NCI-H226 (cell line): ENCODE measurements around the gene AKR1A1.
"Not testable (repeated sequence)": the region's sequence is repeated elsewhere in the genome, so short reads cannot be mapped to it uniquely, and the experiment has no call there.

Experiments
- DNase-seq: peaks from one replicate; pipeline ENCODE4 v3.0.0-alpha.2; 2015

The AKR1A1 gene

DNA sequence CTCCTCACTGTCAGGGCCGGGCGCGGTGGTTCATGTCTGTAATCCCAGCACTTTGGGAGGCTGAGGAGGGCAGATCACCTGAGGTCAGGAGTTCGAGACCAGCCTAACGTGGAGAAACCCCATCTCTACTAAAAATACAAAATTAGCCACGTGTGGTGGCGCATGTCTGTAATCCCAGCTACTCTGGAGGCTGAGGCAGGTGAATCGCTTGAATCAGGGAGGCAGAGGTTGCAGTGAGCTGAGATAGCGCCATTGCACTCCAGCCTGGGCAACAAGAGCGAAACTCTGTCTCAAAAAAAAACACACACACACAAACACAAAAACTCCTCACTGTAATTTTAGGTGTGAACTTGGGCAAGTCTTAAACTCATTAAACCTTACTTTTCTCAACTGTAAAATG is 26.7 kb upstream of the AKR1A1 start:
- DNase-seq = not testable (repeated sequence)

DNA sequence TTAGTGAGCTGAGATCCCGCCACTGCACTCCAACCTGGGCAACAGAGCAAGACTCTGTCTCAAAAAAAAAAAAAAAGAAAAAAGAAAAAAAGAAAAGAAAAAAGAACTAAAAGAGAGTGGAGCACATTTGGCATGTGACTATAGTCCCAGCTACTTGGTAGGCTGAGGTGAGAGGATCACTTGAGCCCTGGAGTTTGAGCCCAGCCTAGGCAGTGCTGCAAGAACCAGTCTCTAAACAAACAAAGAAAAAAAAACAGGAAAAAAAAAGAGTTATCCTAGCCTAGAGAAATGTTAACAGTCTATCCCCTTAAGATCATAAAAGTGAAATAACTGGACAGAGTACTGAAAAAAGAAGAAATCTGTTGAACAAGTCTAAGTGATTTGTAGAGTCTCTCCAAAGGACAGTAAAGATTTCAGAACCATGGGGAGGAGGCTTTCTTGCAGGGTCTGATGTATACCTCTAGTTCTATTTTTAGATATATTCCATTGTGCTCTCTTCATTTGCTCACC is 24.4 kb upstream of the AKR1A1 start:
- no peak for DNase-seq

DNA sequence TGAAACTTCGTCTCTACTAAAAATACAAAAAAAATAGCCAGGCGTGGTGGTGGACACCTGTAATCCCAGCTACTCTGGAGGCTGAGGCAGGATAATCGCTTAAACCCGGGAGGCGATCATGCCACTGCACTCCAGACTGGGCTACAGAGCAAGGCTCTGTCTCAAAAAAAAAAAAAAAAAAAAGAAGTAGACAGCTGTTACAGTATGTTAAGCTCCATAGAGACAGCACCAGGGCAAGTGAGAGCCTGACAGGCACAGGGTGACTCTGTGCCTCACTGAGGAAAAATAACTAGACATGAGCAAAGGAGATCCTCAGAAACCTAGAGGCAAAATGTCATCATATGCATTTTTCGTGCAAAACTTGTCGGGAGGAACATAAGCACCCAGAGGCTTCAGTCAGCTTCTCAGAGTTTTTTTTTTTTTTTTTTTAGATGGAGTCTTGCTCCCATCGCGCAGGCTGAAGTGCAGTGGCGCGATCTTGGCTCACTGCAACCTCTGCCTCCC is 19.9 kb upstream of the AKR1A1 start:
- DNase-seq = no peak

DNA sequence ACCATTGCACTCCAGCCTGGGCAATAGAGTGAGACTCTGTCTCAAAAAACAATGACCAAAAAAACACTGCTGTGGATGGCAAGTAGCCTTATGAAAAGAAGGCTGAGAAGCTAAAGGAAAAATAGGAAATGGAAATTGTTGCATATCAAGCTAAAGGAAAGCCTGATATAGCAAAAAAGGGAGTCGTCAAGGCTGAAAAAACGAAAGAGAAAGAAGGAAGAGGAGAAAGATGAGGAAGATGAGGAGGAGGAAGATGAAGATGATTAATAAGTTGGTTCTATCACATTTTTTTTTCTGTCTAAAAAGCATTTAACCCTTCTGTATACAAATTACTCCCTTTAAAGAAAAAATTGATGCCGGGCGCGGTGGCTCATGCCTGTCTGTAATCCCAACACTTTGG is 18.8 kb upstream of the AKR1A1 start:
- DNase-seq = no peak

DNA sequence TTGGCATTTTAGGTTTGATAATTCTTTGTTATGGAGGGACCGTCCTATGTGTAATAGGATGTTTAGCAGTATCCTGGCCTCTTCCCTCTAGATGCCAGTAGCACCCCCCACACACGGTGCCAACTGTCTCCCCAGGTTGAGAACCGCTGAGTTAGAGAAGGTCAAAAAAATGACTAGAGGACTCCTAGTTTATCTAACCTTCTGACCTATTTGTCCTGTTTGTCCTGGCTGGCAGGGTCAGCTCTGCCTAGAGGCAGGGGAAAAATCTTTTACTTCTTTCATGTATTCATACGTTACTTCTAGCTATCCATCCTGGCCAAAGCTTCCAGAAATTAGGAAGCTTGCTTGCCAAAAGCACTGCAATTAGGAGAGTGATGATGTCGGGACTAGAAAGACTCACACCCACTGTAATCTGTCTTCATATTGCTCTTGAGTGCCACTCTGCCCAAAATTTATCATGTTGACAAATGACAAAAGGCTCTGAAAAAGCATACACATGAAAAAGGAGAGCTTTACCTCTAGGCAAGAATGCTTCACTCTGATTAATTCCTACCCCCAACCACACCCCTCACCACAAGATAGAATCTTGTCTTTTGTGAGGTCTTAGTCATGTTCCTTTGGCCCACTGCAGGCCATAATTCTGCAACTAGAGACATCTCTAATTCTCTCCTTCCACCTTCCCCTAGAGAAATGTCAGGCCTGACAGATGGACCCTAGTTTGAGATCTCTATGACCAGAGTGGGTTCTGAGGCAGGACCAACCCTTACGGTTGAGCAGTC is 14.4 kb upstream of the AKR1A1 start:
- no peak for DNase-seq

DNA sequence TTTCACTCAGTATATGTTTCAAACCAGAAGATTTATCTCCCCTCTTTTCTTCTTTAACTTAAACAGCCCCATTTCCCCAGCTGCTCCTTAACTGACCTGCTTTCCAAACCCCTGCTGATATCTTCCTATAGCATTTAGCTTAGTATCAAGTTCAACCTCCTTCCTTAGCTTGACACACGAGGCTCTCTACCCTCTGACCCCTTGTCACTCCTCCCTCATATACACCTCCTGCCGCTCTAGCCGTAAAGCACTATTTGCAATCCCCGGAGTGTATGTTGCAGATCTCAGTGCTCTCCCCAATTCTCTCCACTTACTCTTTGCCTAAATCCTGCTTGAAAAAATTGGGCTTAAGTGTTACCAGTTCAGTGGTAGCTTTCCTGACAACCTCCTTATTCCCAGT is 13.7 kb upstream of the AKR1A1 start:
- no peak for DNase-seq

DNA sequence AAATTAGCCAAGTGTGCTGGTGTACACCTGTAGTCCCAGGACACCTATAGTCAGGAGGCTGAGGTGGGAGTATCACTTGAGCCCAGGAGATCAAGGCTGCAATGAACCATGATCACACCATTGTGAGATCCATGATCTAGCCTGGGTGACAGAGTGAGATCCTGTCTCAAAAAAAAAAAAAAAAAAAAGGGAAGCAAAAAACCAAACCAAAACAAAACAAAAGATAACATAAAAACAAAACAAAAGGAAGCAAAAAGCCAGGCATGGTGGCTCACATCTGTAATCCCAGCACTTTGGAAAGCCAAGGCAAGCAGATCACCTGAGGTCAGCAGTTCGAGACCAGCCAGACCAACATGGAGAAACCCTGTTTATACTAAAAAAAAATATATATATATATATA is 9.4 kb upstream of the AKR1A1 start:
- DNase-seq = no peak

DNA sequence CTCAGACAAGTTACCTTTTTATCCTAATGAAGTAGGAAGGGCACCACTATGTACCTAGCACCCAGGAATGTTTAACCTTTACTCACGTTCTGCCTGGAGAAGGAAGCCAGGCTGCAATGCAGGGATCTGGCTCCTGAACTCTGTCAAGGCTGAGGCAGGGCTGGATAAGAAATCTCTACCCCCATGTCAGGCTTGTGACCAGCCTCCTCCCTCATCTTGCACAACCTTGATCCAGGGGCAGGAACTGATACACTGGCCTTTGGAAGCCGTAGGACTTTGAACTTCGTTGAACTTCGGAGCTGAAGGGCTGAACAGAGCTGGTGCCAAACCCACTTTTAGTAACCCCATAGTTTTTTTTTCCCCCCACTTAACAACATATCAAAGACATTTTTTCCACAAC is 8.0 kb upstream of the AKR1A1 start:
- peak; percentile 39 for DNase-seq

DNA sequence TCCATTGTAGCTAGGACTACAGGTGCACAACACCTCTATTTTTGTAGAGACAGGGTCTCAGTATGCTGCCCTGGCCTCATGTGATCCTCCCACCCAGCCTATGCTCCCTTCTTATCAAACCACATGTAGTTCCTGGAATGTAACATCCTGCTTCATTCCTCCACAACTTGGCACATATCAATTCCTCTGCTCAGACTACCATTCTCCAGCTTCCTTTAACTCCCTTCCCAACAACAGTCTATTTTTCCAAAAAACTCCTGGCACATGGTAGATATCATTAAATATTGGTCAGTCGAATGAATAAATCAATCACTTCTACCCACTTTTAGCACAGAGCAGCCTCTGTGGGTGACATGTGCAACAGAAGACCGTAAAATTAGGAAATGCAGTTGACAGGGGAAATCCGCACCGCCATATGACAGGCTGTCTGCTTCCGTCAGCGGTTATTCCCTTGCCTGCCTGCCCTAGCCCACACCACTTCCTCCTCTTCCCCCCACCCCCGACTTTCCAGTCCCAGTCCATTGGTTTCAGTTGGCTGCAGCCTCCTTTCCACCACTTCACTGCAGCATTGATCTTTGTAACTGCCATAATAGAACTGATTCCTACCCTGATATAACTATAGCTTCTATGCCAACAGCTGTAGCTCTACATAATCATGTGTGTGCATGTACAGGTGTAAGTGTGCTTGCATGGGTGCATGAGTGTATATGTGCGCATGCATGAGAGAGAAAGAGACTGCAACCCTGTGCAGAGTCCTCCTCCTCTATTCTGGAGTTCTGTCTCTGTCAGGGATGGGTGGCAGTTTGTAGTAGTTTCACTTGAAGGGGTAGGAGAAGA is 6.8 kb upstream of the AKR1A1 start:
- peak; percentile 66 for DNase-seq

DNA sequence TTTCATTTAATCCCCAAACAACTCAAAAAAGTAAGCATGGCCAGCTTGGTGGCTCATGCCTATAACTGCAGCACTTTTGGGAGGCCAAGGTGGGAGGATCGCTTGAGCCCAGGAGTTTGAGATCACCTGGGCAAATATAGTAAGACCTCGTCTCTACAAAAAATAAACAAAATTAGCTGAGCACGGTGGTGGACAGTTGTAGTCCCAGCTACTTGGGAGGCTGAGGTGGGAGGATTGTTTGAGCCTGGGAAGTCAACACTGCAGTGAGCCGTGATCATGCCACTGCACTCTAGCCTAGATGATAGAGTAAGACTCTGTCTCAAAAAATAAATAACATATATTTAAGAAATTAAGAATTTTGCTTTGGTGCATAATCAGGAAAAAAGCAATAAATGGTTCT is 6.1 kb upstream of the AKR1A1 start:
- DNase-seq = no peak

DNA sequence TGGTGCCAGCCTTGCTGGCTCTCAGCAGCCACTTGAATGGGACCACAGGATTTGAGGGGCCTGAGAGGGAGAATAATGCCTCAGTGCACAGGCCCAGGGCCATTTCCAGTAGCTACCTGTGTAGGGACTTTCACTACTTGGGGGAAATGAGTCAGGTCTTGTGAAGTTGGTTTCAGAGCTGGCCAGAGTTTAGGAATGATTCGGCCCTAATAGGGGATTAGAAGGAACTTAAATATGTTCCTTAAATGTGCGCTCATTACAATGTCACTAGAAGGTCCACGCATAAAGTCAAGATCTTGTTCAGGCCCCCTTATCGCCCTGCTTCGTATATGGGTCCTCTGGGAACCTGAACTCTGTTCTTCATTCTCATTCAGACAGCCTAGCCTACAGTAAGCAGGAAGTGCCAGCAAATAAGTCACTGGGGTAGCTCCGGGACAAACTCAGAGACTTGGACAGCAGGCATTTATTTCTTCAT is 5.6 kb upstream of the AKR1A1 start:
- DNase-seq = no peak

DNA sequence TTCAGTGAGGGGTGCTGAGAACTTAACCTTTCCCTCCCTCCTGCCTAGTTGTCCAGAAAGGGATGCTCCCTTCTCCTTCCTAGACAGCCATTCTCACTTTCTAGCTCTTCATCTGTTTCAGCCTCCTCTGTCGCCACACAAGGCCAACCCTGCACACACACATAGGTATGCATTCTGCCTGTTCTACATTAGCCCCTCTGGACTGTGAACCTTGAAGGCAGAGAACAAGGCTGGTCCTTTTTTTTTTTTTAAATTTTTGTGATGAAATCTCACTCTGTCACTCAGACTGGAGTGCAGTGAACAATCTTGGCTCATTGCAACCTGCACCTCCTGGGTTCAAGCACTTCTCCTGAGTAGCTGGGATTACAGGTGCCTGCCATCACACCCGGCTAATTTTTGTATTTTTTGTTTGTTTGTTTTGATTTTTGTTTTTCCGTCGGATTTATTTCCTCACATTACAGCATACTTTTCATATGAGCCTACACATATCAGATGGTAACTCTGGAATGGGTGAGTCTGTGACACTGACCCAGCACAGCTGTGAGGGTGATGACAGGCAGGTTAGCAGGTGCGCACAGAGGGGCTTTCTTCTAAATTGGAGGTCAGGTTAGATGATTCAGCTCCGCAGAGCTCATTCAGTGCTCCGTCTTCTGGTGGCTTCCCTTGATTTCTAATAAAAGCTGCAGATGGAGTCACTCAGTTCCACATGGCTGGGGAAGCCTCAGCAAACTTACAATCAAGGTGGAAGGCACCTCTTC is 4.9 kb upstream of the AKR1A1 start:
- no peak for DNase-seq

DNA sequence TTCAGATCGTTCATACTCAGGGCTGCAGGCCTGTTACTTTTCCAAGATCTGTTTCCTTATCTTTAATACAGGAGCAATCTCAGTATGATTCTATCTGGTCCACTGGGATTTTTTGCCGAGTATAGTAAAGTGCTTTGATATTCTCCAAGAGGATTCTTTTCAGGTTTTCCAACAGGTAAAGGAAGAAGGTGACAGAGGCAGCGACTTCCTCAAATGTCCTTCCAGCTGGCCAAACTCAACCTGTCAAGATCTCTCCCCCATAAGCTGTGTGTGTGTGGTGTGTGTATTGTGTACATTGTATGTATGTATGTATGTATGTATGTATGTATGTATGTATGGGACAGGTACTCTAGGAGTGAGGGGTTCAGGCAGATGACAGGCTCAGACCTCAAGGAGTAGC is 1.1 kb downstream of the AKR1A1 start:
- DNase-seq = no peak

DNA sequence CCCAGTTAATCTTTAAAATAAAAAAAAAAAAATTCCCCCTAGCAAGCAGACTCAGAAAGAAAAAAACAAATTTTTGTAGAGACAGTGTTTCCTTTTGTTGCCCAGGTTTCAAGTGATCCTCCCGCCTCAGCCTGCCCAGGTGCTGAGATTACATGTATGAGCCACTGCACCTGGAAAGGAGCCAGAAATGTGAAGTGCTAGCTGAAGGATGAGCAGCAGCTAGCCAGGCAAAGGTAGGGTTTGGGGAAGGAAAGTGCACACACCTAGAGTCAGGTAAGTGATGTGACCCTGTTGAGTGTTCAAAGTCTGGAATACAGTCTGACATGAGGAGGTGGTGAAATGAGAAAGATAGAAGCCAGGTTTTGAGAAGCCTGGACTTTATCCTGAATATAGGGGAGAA is 1.7 kb downstream of the AKR1A1 start:
- no peak for DNase-seq

DNA sequence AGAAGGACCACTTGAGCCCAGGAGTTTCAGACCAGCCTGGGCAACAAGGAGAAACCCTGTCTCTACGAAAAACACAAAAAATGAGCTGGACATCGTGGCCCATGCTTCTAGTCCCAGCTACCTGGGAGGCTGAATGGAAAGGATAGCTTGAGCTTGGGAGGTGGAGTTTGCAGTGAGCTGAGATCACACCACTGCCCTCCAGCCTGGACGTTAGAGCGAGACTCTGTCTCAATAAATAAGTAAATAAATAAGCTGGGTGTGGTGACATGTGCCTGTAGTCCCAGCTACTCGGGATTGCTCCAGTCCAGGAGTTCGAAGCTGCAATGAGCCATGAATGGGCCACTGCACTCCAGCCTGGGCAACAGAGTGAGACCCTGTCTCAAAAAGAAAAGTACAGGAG is 3.6 kb downstream of the AKR1A1 start:
- no peak for DNase-seq

DNA sequence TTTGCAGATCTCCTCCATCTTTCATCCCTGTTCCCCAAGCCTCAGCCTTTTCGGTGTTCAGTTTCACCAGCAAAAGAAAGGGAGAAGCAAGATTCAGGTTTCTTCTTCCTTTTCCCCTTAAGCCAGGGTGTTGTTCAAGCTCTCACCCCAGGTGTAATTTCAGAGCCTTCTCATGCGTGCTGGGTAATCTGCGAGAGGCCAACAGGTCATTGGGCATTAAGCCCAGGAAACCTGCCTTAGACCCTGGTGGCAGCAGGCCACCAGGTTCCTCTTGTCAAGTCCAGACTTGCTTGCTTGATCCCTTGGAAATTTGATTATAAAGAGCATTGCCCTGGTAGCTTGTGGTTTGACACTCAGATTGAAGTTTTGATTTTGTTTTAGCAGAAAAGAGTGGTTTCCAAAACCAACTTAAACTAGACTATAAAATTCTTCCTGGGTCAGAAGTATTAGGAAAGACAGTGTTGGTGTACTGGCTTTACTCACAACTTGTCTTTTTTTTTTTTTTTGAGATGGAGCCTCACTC is 6.9 kb downstream of the AKR1A1 start:
- DNase-seq = no peak

DNA sequence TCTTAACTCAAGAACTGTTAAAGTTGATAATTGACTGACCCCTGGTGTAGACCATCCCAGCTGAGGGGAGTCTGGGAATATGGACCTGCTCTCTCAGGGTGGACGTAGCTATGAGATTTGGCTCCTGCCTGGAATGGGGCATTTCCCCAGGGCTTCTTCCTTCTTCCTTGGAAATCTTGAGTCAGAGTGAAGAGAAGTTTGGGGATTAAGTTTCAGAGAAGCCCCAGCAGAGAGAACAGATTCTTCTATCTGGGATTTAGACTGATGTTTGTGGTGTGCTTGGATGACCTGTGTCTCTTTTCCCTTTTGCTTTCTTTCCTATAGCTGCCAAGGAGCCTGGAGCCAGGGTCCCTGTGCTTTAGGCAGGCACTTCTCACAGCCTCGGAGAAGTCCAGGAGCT is 13.2 kb downstream of the AKR1A1 start:
- DNase-seq = no peak

DNA sequence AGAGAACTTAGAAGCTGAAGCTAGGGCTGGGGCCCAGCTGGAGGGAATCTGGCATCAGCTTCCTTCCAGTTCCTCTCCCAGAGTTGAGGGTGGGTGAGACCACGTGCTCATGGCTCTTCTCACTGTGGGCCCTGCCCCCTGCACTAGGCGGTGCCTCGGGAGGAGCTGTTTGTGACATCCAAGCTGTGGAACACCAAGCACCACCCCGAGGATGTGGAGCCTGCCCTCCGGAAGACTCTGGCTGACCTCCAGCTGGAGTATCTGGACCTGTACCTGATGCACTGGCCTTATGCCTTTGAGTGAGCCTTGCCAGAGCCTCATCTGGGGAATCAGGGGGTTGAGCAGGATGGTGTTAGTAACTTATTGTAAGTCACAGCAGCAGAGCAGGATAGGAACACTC is 16.1 kb downstream of the AKR1A1 start:
- DNase-seq = no peak

DNA sequence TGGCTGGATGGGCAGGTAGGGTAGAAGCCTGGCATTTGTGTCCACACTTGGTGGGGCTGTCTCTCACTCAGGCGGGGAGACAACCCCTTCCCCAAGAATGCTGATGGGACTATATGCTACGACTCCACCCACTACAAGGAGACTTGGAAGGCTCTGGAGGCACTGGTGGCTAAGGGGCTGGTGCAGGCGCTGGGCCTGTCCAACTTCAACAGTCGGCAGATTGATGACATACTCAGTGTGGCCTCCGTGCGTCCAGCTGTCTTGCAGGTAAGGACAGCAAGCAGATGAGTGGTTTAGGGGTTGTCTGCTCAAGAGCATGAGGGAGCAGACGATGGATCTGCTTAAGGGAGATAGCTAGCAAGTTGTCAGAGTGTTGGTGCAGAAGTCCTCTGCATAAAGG is 17.3 kb downstream of the AKR1A1 start:
- no peak for DNase-seq

DNA sequence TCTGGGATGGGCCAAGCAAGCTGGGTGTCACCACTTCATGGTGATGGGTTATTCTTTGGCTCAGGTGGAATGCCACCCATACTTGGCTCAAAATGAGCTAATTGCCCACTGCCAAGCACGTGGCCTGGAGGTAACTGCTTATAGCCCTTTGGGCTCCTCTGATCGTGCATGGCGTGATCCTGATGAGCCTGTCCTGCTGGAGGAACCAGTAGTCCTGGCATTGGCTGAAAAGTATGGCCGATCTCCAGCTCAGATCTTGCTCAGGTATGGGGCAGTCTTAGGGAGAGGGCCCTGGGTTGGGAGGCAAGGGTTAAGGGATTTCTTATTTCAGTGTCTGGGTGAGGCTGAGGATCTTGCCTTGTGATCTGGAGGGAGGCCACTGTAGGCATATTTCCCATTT is 17.8 kb downstream of the AKR1A1 start:
- DNase-seq = no peak

DNA sequence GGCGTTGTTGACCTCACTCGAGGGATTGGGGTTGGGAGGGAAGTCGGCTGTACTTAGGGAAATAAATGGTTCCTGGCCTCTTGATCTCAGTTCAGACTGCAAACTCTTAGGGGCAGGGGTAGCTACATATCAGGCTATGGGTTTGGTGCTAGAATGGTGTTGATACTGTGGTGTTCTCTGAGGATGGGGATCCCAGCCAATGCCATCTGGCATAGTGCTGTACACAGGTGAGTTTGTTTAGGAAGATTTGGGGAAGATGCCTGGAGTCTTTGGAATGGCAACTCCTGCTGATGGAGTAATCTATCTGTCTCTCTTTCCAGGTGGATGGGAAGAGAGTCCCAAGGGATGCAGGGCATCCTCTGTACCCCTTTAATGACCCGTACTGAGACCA is 18.9 kb downstream of the AKR1A1 start:
- no peak for DNase-seq

DNA sequence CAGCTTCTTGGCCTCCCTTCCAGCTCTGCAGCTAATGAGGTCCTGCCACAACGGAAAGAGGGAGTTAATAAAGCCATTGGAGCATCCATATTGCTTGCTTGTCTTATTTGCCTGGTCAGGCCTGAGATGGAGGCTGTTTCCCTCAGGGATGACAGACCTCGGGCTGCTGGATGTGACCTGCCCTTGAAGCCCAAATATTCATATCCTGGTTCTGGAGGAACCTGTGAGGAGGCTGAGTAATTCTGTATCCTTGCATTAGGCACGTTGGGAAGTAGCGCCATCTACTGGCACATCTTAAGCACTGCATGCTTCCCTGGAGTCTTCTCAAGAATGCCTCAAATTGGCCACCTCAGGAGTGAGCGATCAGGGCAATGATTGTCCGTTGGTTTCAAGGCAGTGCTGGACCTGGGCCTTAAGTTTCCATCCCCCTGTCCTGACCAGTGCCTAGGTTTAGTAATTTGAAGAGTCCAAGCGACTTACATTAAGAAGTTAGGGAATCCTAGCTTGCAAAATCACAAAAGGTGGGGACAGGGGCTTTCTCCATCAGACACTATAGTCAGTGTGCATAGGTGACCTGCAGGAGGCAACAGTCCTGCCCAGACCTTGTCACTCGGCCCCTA is 19.4 kb downstream of the AKR1A1 start:
- peak; percentile 31 for DNase-seq
